HEK293T (cell line): Measurements from ENCODE around the gene ST6GAL1.

Experiments
- ARNT ChIP-seq: fragments of 450-650 bp; IDR thresholded peaks from 2 replicates; pipeline ENCODE4 v1.6.1; 2017; ENCODE audit warnings: mild to moderate bottlenecking
- BHLHE40 ChIP-seq: fragments of 450-650 bp; IDR thresholded peaks from 2 replicates; pipeline ENCODE4 v1.6.1; 2016; ENCODE audit warnings: mild to moderate bottlenecking, moderate library complexity, borderline replicate concordance
- CTBP1 ChIP-seq: fragments of 450-650 bp; IDR thresholded peaks from 2 replicates; pipeline ENCODE4 v1.6.1; 2016; ENCODE audit warnings: borderline replicate concordance
- ELF4 ChIP-seq: fragments of 450-650 bp; IDR thresholded peaks from 2 replicates; pipeline ENCODE4 v1.6.1; 2017; ENCODE audit warnings: antibody characterized with exemption
- FOXA1 ChIP-seq: fragments of 450-650 bp; IDR thresholded peaks from 2 replicates; pipeline ENCODE4 v1.6.1; 2016; ENCODE audit warnings: mild to moderate bottlenecking
- LEF1 ChIP-seq: fragments of 450-650 bp; IDR thresholded peaks from 2 replicates; pipeline ENCODE4 v1.6.1; 2017; ENCODE audit warnings: mild to moderate bottlenecking, borderline replicate concordance
- SP1 ChIP-seq: fragments of 450-650 bp; IDR thresholded peaks from 2 replicates; pipeline ENCODE4 v1.6.1; 2017

- TF ChIP-seq ELF4: no peak
- TF ChIP-seq LEF1: no peak
- no peak for TF ChIP-seq FOXA1
- no peak for TF ChIP-seq BHLHE40
- TF ChIP-seq SP1: no peak
- TF ChIP-seq CTBP1: no peak
- TF ChIP-seq ARNT: no peak
Observed at GRCh38 chr3:186985661-186986364, 55.5 kb downstream of the ST6GAL1 start.
